Ovary (tissue), 3 donors: ENCODE results near the gene STX8.

Experiments used
- EP300 ChIP-seq: sonication (generic); formaldehyde crosslinking; IDR thresholded peaks from one replicate; pipeline ENCODE4 v1.6.1; 2017; ENCODE audit warnings: antibody characterized with exemption
- POLR2A ChIP-seq: fragments of 450-650 bp; IDR thresholded peaks from one replicate; pipeline ENCODE4 v1.6.1; 2017; ENCODE audit warnings: antibody characterized with exemption, mild to moderate bottlenecking, moderate library complexity
- TF ChIP-seq, protein P1 (sequence below), 3 donors: fragments of 450-650 bp in 2 of 3; fragments of 200-600 bp in 1 of 3; IDR thresholded peaks; one replicate each; pipeline versions ENCODE4 v1.5.1 to v1.8.0; 2016 to 2022; ENCODE audit warnings: antibody characterized with exemption in 3 of 3, mild to moderate bottlenecking in 1 of 3
- donor health status: DM: no; HTN: no; CAD: no.

GRCh38 chr17:9258115-9259015 is 317.3 kb downstream of the STX8 start:
- TF ChIP-seq POLR2A (no peak), EP300 (no peak)
- TF ChIP-seq, protein P1, sequence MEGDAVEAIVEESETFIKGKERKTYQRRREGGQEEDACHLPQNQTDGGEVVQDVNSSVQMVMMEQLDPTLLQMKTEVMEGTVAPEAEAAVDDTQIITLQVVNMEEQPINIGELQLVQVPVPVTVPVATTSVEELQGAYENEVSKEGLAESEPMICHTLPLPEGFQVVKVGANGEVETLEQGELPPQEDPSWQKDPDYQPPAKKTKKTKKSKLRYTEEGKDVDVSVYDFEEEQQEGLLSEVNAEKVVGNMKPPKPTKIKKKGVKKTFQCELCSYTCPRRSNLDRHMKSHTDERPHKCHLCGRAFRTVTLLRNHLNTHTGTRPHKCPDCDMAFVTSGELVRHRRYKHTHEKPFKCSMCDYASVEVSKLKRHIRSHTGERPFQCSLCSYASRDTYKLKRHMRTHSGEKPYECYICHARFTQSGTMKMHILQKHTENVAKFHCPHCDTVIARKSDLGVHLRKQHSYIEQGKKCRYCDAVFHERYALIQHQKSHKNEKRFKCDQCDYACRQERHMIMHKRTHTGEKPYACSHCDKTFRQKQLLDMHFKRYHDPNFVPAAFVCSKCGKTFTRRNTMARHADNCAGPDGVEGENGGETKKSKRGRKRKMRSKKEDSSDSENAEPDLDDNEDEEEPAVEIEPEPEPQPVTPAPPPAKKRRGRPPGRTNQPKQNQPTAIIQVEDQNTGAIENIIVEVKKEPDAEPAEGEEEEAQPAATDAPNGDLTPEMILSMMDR (IDR thresholded peaks at IDR 0.05), result no peak
